Measurements from ENCODE around the gene SETBP1.
A peak's percentile ranks its signal among the peaks of the same experiment; 100 is the strongest.

SETBP1 gene

DNA sequence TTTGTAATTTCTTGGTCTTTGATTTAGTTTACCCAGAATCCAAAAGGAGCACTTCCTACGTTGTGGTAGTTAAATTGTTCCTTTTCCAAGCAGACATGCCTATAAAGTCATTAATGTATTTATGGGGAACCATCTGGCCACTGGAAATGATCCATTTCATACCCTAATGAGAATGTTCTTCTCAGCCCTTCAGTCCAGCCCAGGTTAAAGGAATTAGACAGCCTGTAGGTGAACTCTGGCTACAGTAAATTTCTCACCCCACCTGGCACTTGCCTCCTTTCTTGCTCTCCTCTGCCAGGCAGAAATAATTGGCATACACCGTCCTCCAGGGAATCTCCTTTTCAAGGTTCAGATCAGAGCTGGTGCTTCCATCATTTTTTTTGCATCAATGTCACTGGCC is 121.1 kb downstream of the SETBP1 start:
- no peak for TF ChIP-seq PPARA (CRISPR knock-in tag; IDR thresholded peaks at IDR 0.05; ENCODE audit: borderline replicate concordance)
- TF ChIP-seq, protein P1, sequence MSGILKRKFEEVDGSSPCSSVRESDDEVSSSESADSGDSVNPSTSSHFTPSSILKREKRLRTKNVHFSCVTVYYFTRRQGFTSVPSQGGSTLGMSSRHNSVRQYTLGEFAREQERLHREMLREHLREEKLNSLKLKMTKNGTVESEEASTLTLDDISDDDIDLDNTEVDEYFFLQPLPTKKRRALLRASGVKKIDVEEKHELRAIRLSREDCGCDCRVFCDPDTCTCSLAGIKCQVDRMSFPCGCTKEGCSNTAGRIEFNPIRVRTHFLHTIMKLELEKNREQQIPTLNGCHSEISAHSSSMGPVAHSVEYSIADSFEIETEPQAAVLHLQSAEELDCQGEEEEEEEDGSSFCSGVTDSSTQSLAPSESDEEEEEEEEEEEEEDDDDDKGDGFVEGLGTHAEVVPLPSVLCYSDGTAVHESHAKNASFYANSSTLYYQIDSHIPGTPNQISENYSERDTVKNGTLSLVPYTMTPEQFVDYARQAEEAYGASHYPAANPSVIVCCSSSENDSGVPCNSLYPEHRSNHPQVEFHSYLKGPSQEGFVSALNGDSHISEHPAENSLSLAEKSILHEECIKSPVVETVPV (CRISPR knock-in tag; IDR thresholded peaks at IDR 0.05), result no peak
- TF ChIP-seq OSR1 (CRISPR knock-in tag; IDR thresholded peaks at IDR 0.05), result no peak
- no peak for TF ChIP-seq ARNTL (CRISPR knock-in tag; IDR thresholded peaks at IDR 0.05; ENCODE audit: borderline replicate concordance, low read depth)
- no peak for TF ChIP-seq ZFP3 (CRISPR knock-in tag; IDR thresholded peaks at IDR 0.05)
- no peak for TF ChIP-seq ESRRG (CRISPR knock-in tag; IDR thresholded peaks at IDR 0.05)
- TF ChIP-seq ISL1 (CRISPR knock-in tag; IDR thresholded peaks at IDR 0.05), result no peak
- TF ChIP-seq, protein P2, sequence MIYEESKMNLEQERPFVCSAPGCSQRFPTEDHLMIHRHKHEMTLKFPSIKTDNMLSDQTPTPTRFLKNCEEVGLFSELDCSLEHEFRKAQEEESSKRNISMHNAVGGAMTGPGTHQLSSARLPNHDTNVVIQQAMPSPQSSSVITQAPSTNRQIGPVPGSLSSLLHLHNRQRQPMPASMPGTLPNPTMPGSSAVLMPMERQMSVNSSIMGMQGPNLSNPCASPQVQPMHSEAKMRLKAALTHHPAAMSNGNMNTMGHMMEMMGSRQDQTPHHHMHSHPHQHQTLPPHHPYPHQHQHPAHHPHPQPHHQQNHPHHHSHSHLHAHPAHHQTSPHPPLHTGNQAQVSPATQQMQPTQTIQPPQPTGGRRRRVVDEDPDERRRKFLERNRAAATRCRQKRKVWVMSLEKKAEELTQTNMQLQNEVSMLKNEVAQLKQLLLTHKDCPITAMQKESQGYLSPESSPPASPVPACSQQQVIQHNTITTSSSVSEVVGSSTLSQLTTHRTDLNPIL (CRISPR knock-in tag; IDR thresholded peaks at IDR 0.05; ENCODE audit: low read depth), result no peak
- TF ChIP-seq RARB (CRISPR knock-in tag; IDR thresholded peaks at IDR 0.05), result no peak
- no peak for TF ChIP-seq ZC3H10 (CRISPR knock-in tag; IDR thresholded peaks at IDR 0.05)
- TF ChIP-seq ZFP30 (CRISPR knock-in tag; IDR thresholded peaks at IDR 0.05), result no peak
- no peak for TF ChIP-seq BACH2 (CRISPR knock-in tag; IDR thresholded peaks at IDR 0.05; ENCODE audit: borderline replicate concordance)
- TF ChIP-seq, protein P3, sequence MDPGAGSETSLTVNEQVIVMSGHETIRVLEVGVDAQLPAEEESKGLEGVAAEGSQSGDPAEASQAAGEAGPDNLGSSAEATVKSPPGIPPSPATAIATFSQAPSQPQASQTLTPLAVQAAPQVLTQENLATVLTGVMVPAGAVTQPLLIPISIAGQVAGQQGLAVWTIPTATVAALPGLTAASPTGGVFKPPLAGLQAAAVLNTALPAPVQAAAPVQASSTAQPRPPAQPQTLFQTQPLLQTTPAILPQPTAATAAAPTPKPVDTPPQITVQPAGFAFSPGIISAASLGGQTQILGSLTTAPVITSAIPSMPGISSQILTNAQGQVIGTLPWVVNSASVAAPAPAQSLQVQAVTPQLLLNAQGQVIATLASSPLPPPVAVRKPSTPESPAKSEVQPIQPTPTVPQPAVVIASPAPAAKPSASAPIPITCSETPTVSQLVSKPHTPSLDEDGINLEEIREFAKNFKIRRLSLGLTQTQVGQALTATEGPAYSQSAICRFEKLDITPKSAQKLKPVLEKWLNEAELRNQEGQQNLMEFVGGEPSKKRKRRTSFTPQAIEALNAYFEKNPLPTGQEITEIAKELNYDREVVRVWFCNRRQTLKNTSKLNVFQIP (CRISPR knock-in tag; IDR thresholded peaks at IDR 0.05; ENCODE audit: borderline replicate concordance, low read depth), result no peak
- TF ChIP-seq ZNF8 (CRISPR knock-in tag; IDR thresholded peaks at IDR 0.05), result no peak
- TF ChIP-seq, protein P4, sequence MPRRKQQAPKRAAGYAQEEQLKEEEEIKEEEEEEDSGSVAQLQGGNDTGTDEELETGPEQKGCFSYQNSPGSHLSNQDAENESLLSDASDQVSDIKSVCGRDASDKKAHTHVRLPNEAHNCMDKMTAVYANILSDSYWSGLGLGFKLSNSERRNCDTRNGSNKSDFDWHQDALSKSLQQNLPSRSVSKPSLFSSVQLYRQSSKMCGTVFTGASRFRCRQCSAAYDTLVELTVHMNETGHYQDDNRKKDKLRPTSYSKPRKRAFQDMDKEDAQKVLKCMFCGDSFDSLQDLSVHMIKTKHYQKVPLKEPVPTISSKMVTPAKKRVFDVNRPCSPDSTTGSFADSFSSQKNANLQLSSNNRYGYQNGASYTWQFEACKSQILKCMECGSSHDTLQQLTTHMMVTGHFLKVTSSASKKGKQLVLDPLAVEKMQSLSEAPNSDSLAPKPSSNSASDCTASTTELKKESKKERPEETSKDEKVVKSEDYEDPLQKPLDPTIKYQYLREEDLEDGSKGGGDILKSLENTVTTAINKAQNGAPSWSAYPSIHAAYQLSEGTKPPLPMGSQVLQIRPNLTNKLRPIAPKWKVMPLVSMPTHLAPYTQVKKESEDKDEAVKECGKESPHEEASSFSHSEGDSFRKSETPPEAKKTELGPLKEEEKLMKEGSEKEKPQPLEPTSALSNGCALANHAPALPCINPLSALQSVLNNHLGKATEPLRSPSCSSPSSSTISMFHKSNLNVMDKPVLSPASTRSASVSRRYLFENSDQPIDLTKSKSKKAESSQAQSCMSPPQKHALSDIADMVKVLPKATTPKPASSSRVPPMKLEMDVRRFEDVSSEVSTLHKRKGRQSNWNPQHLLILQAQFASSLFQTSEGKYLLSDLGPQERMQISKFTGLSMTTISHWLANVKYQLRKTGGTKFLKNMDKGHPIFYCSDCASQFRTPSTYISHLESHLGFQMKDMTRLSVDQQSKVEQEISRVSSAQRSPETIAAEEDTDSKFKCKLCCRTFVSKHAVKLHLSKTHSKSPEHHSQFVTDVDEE (CRISPR knock-in tag; IDR thresholded peaks at IDR 0.05), result no peak
- TF ChIP-seq ZNF565 (CRISPR knock-in tag; conservative IDR thresholded peaks at IDR 0.05; ENCODE audit: low read depth), result no peak
- no peak for TF ChIP-seq CSDC2 (CRISPR knock-in tag; IDR thresholded peaks at IDR 0.05)
- no peak for ATAC-seq

DNA sequence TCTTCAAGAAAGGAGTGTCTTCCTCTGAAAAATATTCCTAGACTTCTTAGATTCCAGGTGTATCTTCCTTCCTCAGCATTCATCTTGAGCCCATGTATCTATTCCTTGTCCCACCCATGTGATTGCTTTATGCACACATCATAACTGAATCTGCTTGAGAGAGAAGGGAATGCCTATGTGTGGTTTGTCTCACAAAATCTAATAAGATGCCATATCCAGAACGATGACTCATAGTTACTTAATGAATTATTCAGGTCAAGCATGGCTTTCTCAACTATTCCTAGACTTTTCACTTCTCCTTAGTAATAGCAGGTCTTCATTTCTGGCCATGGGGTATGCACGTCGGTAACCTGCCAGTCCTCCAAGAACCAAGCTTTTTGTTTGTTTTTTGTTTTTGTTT is 121.8 kb downstream of the SETBP1 start:
- ATAC-seq, result peak; percentile 85
- TF ChIP-seq ISL1 (CRISPR knock-in tag; IDR thresholded peaks at IDR 0.05) (peak; percentile 42; the same call in 1 of the 2 replicates), ZC3H10 (CRISPR knock-in tag; IDR thresholded peaks at IDR 0.05) (0 out of 2 replicates have a peak, but pooled peaks have one; percentile 42), TCF4 (CRISPR knock-in tag; IDR thresholded peaks at IDR 0.05; ENCODE audit: borderline replicate concordance) (no peak), ZFP3 (CRISPR knock-in tag; IDR thresholded peaks at IDR 0.05) (no peak), ZNF70 (CRISPR knock-in tag; IDR thresholded peaks at IDR 0.05) (no peak)
- TF ChIP-seq, protein P4 (CRISPR knock-in tag; IDR thresholded peaks at IDR 0.05), result no peak
- TF ChIP-seq, protein P2 (CRISPR knock-in tag; IDR thresholded peaks at IDR 0.05; ENCODE audit: low read depth), result no peak

All from SK-N-SH treated with all-trans-retinoic acid at 6 μM for 48 hours (cell line).